Stomach (tissue), 4 donors: ENCODE results near the gene RNU7-1.

Experiments used
- CTCF ChIP-seq, 7 experiments: fragments of 450-650 bp in 4 of 7; fragments of 200-600 bp in 3 of 7; sonication (generic) in 3 of 7; IDR thresholded peaks; one replicate each; pipeline ENCODE4 v1.5.1; 2016 to 2019; ENCODE audit warnings: antibody characterized with exemption in 7 of 7, control low read depth in 2 of 7, mild to moderate bottlenecking in 1 of 7
- EP300 ChIP-seq: sonication (generic); formaldehyde crosslinking; IDR thresholded peaks from one replicate; pipeline ENCODE4 v1.6.1; 2017; ENCODE audit warnings: antibody characterized with exemption
- POLR2A ChIP-seq, 4 donors: fragments of 450-650 bp; IDR thresholded peaks; one replicate each; pipeline ENCODE4 v1.6.1; 2016; ENCODE audit warnings: antibody characterized with exemption in 4 of 4, control low read depth in 2 of 4, mild to moderate bottlenecking in 1 of 4, moderate library complexity in 1 of 4
- POLR2AphosphoS5 ChIP-seq, 3 donors: sonication (generic); formaldehyde crosslinking; IDR thresholded peaks; one replicate each; pipeline ENCODE4 v1.6.1; 2016; ENCODE audit warnings: antibody characterized with exemption in 3 of 3

GRCh38 chr12:6974180-6974579, 30.6 kb downstream of the RNU7-1 start:
- TF ChIP-seq CTCF (IDR thresholded peaks at IDR 0.05) (no peak), POLR2A (IDR thresholded peaks at IDR 0.05) (no peak), POLR2AphosphoS5 (IDR thresholded peaks at IDR 0.05) (no peak), EP300 (no peak)
